Peyer's patch (tissue), 4 donors: ENCODE results near the gene GSTA3.

Source experiments
- CTCF ChIP-seq, 6 experiments: fragments of 450-650 bp in 4 of 6; fragments of 200-600 bp in 2 of 6; sonication (generic) in 1 of 6; IDR thresholded peaks; one replicate each; pipeline ENCODE4 v1.5.1; 2017 to 2019; ENCODE audit warnings: antibody characterized with exemption in 6 of 6, mild to moderate bottlenecking in 3 of 6, moderate library complexity in 1 of 6
- POLR2A ChIP-seq, 2 donors: fragments of 450-650 bp; IDR thresholded peaks; one replicate each; pipeline ENCODE4 v1.5.1; 2017; ENCODE audit warnings: antibody characterized with exemption in 2 of 2, mild to moderate bottlenecking in 2 of 2, moderate library complexity in 2 of 2

DNA sequence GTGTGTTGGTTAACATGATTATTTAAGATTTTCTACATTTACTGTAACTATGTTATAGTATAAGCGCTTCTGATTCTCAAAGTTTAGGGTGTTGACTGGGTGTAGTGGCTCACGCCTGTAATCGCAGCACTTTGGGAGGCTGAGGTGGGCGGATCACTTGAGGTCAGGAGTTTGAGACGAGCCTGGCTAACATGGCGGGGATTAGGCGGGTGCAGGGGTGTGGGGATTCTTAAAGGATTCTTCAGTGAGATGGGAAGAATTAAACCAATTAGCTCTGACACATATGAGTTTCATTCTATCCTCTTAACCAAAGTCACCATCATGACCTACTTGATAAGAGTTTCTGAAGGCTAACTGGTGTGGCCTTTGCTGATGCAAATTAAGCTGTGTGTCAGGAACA is 46.4 kb upstream of the GSTA3 start:
- TF ChIP-seq CTCF (IDR thresholded peaks at IDR 0.05) (no peak), POLR2A (IDR thresholded peaks at IDR 0.05) (no peak)
